DOHH2 (cell line): Measurements from ENCODE around the gene CREB5.

Source experiments
- H3F3A ChIP-seq: fragments of 200-600 bp; sonication (generic), shearing (Covaris generic); 2 replicates; pipeline ENCODE4 v1.6.0; 2016; ENCODE audit warnings: antibody characterized with exemption, mild to moderate bottlenecking; ENCODE audit not compliant: control insufficient read depth, insufficient read depth
- H3K27ac ChIP-seq: fragments of 200-600 bp; sonication (generic); 2 replicates; pipeline ENCODE4 v1.5.1; 2014; ENCODE audit warnings: low read depth, mild to moderate bottlenecking, low read length, moderate library complexity
- H3K27me3 ChIP-seq: fragments of 200-600 bp; sonication (generic); 2 replicates; pipeline ENCODE4 v1.6.1; 2014; ENCODE audit warnings: mild to moderate bottlenecking, low read length, mixed read lengths; ENCODE audit not compliant: control insufficient read depth
- H3K36me3 ChIP-seq: fragments of 200-600 bp; sonication (generic); 2 replicates; pipeline ENCODE4 v1.6.1; 2014; ENCODE audit warnings: mild to moderate bottlenecking, low read length, moderate library complexity, mixed read lengths; ENCODE audit not compliant: control insufficient read depth
- H3K4me1 ChIP-seq: fragments of 200-600 bp; sonication (generic); 2 replicates; pipeline ENCODE4 v1.6.1; 2014; ENCODE audit warnings: mild to moderate bottlenecking, low read length, mixed read lengths; ENCODE audit not compliant: control insufficient read depth
- H3K4me2 ChIP-seq: fragments of 200-600 bp; sonication (generic); 2 replicates; pipeline ENCODE4 v1.6.0; 2014; ENCODE audit warnings: mild to moderate bottlenecking, low read length, moderate library complexity
- H3K4me3 ChIP-seq: fragments of 200-600 bp; sonication (generic); 2 replicates; pipeline ENCODE4 v1.5.1; 2014; ENCODE audit warnings: mild to moderate bottlenecking, low read length, mixed read lengths
- H3K79me2 ChIP-seq: fragments of 200-600 bp; sonication (generic); 2 replicates; pipeline ENCODE4 v1.6.1; 2014; ENCODE audit warnings: mild to moderate bottlenecking, low read length, mixed read lengths; ENCODE audit not compliant: control insufficient read depth
- H3K9me2 ChIP-seq: fragments of 200-600 bp; sonication (generic); replicated peaks from 2 replicates; pipeline ENCODE4 v1.6.1; 2014; ENCODE audit warnings: mild to moderate bottlenecking, low read length, mixed read lengths; ENCODE audit not compliant: control insufficient read depth
- H3K9me3 ChIP-seq: fragments of 200-600 bp; sonication (generic); 2 replicates; pipeline ENCODE4 v1.6.1; 2014; ENCODE audit warnings: antibody characterized with exemption, low read length, mixed read lengths; ENCODE audit not compliant: control insufficient read depth, insufficient read depth
- H4K20me1 ChIP-seq: fragments of 200-600 bp; sonication (generic); 2 replicates; pipeline ENCODE4 v1.6.0; 2014; ENCODE audit warnings: low read depth, mild to moderate bottlenecking, antibody characterized with exemption, low read length, moderate library complexity; ENCODE audit not compliant: control insufficient read depth, insufficient read depth
- EZH2phosphoT487 ChIP-seq: fragments of 200-600 bp; sonication (generic); IDR thresholded peaks from 2 replicates; pipeline ENCODE4 v1.6.1; 2017; ENCODE audit warnings: borderline replicate concordance, mild to moderate bottlenecking, antibody characterized with exemption, low read length, moderate library complexity, mixed read lengths
- TF ChIP-seq, protein P1 (sequence below): fragments of 200-600 bp; sonication (generic); IDR thresholded peaks from one replicate; pipeline ENCODE4 v1.5.1; 2014; ENCODE audit warnings: antibody characterized with exemption, mild to moderate bottlenecking, low read depth, low read length; ENCODE audit not compliant: poor library complexity, severe bottlenecking

The CREB5 gene

DNA sequence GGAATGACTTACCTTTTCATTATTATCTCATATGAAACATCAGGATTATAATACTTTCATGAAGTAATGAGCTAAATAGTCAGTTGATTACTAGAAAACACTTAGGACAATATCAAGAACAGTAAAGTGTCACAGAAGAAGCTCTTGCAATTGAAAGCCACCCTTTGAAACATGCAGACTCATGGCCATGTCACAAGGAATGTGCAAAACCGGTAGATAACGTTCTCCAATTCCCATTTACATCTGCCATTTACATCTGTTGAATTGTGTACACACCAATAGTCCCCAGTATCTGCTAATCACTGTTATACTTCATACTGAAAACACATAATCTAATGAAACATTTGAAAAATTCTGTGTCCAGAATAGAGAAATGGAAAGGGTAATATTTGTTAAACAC, 237.5 kb downstream of the CREB5 start:
- Histone ChIP-seq H3K4me1 (no peaks in the 10 kb centered on the region), H3K27me3 (no peaks in the 10 kb centered on the region), H4K20me1 (no peaks in the 10 kb centered on the region), H3K4me3 (no peak overlapping the region), H3K27ac (no peak overlapping the region), H3K9me2 (no peaks in the 10 kb centered on the region), H3K79me2 (no peaks in the 10 kb centered on the region), H3K9me3 (no peaks in the 10 kb centered on the region), H3F3A (no peaks in the 10 kb centered on the region), H3K36me3 (no peaks in the 10 kb centered on the region), H3K4me2 (no peak overlapping the region)
- no peak for TF ChIP-seq EZH2phosphoT487
- TF ChIP-seq, protein P1, sequence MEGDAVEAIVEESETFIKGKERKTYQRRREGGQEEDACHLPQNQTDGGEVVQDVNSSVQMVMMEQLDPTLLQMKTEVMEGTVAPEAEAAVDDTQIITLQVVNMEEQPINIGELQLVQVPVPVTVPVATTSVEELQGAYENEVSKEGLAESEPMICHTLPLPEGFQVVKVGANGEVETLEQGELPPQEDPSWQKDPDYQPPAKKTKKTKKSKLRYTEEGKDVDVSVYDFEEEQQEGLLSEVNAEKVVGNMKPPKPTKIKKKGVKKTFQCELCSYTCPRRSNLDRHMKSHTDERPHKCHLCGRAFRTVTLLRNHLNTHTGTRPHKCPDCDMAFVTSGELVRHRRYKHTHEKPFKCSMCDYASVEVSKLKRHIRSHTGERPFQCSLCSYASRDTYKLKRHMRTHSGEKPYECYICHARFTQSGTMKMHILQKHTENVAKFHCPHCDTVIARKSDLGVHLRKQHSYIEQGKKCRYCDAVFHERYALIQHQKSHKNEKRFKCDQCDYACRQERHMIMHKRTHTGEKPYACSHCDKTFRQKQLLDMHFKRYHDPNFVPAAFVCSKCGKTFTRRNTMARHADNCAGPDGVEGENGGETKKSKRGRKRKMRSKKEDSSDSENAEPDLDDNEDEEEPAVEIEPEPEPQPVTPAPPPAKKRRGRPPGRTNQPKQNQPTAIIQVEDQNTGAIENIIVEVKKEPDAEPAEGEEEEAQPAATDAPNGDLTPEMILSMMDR = no peak

DNA sequence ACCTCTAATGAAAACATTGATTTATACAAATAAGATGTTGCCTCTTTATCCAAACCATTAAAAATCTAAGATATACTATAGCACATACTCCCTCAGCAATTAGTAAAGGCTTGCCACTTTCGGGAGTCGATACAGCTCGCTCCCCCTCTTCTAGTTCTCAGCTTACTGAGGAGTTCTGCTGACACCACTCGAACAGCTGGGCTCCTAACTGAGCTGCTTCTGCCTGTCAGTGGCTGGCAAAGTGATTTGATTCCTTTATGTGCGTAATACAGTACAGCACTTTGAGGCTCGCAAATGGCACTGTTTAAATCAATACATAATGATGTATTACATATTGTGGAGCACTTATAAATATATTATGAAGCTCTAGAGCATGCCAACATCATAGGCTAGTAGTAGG, 241.8 kb downstream of the CREB5 start:
- no peaks in the 10 kb centered on the region for H3K27me3 ChIP-seq
- H3K9me3 ChIP-seq = peaks cover 8% of the 10 kb centered on the region; the same call in 1 of the 2 replicates
- H4K20me1 ChIP-seq = no peaks in the 10 kb centered on the region
- no peak overlapping the region for H3K4me3 ChIP-seq
- H3F3A ChIP-seq = no peaks in the 10 kb centered on the region
- no peaks in the 10 kb centered on the region for H3K9me2 ChIP-seq
- H3K79me2 ChIP-seq = no peaks in the 10 kb centered on the region
- no peaks in the 10 kb centered on the region for H3K4me1 ChIP-seq
- no peak overlapping the region for H3K4me2 ChIP-seq
- TF ChIP-seq, protein P1 = no peak
- no peak for TF ChIP-seq EZH2phosphoT487
- no peaks in the 10 kb centered on the region for H3K36me3 ChIP-seq
- no peak overlapping the region for H3K27ac ChIP-seq

DNA sequence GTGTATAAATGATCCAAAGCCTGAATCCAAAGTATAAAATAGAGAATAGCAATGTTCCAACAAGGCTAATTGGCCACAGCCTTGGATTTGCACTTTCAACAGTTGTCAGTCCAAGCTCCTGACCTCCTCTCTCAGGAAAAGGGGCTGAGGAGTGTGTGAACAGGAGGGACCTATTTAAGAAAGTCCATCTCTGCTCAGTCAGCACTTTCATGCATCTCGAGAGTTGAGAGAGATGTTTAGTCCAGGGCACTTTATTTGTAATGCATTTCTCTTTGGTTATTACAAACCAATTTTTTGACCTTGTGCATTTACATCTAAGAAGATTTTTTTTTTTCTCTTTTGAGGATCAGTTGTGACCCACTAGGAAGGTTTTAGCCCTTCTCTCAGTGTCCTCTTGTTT, 244.2 kb downstream of the CREB5 start:
- Histone ChIP-seq H3K27me3 (no peaks in the 10 kb centered on the region), H3K4me2 (no peak overlapping the region), H4K20me1 (no peaks in the 10 kb centered on the region), H3K4me3 (no peak overlapping the region), H3K9me2 (no peaks in the 10 kb centered on the region), H3F3A (no peaks in the 10 kb centered on the region), H3K79me2 (no peaks in the 10 kb centered on the region), H3K9me3 (peaks cover 24% of the 10 kb centered on the region), H3K36me3 (no peaks in the 10 kb centered on the region), H3K27ac (no peak overlapping the region), H3K4me1 (peaks cover under 1% of the 10 kb centered on the region)
- TF ChIP-seq EZH2phosphoT487 = no peak
- TF ChIP-seq, protein P1 = no peak

DNA sequence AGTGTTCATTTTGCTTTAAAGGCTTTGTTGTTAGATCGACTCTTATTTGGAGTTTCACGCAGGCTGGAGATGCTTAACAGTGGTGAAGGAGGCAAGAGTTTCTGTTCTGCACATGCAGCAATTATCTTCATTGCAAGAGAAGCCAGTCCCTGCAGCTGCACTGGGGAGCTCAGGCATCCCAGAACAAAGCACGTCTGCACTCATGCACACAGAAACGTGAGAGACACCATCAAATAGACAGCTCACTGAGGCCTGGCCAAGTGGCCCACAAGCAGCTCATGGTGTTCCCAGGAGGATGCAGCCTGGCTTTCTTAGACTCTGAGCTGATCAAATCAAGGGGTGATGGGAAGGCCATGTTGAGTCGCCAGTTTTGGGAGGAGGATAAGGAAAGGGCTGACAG, 246.1 kb downstream of the CREB5 start:
- TF ChIP-seq, protein P1 = no peak
- no peak for TF ChIP-seq EZH2phosphoT487
- Histone ChIP-seq H3K9me3 (peaks cover 24% of the 10 kb centered on the region), H4K20me1 (no peaks in the 10 kb centered on the region), H3K36me3 (no peaks in the 10 kb centered on the region), H3K4me1 (peaks cover 10% of the 10 kb centered on the region), H3K4me3 (no peak overlapping the region), H3F3A (no peaks in the 10 kb centered on the region), H3K27ac (no peak overlapping the region), H3K4me2 (no peak overlapping the region), H3K9me2 (no peaks in the 10 kb centered on the region), H3K79me2 (no peaks in the 10 kb centered on the region), H3K27me3 (no peaks in the 10 kb centered on the region)
